ENCODE data around the gene CLUH. TPM values are rescaled to one million over a fixed set of nuclear protein-coding genes. Genes with fewer than 3 reads are reported as not detected.
"Not testable (repeated sequence)": the region's sequence is repeated elsewhere in the genome, so short reads cannot be mapped to it uniquely, and the experiment has no call there.

Gene CLUH
- total RNA-seq, 1 donor, result 27.8 TPM

DNA sequence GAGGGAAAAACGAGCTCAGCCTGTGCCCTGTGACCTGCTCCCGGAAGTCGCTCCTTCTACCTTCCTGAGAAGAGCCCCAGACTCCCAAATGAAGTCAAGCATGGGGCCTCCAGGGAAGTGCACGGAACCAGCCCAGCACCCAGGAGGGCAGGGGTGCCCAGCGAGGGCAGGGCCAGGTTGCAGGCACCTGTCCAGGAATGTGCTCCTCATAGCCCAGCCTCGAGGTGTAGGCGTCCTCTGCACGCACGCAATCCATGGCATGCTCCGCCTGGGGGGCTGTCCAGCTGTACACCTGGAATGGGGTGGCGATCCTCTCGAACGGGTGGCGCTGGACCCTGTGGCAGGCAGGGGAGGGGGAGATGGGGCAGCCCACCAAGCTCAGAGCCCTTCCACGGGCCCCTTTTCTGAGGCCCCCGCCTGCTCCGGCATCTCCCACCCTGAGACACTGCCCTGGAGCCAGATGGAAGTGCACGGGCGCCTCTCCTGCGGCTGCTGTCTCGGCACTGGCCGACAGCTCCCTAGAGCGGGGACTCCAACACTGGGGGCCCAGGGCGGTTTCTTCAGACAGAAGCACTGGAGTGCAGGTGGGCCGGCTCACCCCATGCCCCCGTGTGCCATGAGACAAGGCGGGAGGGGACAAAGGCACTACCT, 10.9 kb downstream of the CLUH start:
- Histone ChIP-seq H3K9me3 (ENCODE audit: low read depth, low read length) (no peaks in the 10 kb centered on the region), H3K27me3 (ENCODE audit: insufficient read depth, low read length) (no peaks in the 10 kb centered on the region), H3K4me3 (ENCODE audit: low read length) (no peak overlapping the region), H3K4me1 (ENCODE audit: insufficient read depth, low read length) (no peaks in the 10 kb centered on the region)

DNA sequence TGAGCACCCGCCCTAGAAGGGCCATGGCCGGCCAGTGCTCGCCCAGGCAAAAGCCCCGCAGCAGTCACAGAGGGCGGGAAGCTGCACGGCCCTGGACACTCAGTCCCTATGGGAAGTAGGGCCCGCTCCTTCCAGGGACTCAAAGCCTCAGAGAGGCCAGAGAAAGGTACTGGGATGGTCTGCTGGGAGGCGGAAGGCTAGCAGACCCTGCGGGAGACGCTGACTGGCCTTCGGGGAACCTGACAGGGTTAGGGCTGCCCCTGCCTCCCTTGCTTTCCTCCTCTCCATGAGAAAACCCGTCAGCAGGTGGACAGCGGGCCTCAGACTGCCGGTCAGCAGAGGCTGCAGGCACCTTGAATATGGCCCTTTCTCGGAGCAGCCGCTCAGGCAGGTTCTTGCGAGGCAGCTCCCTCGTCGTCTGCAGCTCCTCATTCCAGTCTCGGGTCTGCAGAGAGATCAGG, 11.5 kb downstream of the CLUH start:
- Histone ChIP-seq H3K4me3 (ENCODE audit: low read length) (no peak overlapping the region), H3K4me1 (ENCODE audit: insufficient read depth, low read length) (no peaks in the 10 kb centered on the region), H3K27me3 (ENCODE audit: insufficient read depth, low read length) (no peaks in the 10 kb centered on the region), H3K9me3 (ENCODE audit: low read depth, low read length) (no peaks in the 10 kb centered on the region)

DNA sequence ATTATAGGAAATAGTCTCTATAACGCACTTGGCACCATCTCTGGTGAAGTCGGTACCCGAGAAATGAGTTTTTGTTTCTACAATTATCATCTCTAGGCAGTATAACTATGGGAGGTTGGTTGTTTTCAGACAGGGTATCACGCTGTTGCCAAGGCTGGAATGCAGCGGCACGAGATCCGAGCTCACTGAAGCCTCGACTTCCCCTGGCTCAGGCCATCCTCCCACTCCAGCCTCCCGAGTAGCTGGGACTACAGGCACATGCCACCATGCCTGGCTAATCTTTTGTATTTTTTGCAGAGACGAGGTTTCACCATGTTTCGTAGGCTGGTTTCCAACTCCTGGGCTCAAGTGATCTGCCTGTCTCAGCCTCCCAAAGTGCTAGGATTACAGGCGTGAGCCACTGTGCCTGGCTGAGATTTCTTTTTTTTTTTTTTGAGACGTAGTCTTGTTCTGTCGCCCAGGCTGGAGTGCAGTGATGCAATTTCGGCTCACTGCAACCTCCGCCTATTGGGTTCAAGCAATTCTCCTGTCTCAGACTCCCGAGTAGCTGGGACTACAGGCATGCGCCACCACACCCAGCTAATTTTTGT, 12.3 kb downstream of the CLUH start:
- H3K27me3 ChIP-seq (ENCODE audit: insufficient read depth, low read length); H3K9me3 ChIP-seq (ENCODE audit: low read depth, low read length); H3K4me1 ChIP-seq (ENCODE audit: insufficient read depth, low read length); H3K4me3 ChIP-seq (ENCODE audit: low read length): not testable (repeated sequence)

DNA sequence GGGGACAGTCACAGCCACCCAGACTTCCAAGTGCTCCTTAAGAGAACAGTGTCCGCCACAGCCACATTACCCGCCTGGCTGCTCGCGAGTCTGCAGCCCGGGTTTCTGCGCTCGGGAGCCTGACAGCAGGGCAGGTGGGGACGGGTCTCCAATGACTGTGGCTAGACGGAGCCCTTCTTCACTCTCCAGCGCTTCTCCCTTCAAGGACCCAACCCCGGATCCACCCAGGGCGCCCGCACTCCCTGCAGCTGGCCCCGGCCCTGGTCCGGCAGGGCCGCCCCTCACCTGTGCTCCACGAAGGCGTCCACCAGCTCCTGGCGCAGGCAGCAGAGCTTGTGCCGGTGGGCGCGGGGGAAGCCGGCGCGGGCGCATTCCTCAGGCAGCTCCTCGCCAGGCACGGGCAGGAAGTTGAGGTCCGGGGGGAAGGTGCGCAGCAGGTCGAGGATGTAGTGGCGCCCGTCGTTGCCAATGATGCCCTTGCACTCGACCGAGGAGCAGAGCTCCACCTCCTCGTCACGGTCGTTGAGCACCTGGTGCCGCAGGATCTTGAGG, 13.9 kb downstream of the CLUH start:
- H3K4me1 ChIP-seq (ENCODE audit: insufficient read depth, low read length), result no peaks in the 10 kb centered on the region
- H3K27me3 ChIP-seq (ENCODE audit: insufficient read depth, low read length), result no peaks in the 10 kb centered on the region
- H3K9me3 ChIP-seq (ENCODE audit: low read depth, low read length), result no peaks in the 10 kb centered on the region
- no peak overlapping the region for H3K4me3 ChIP-seq (ENCODE audit: low read length)

GRCh38 chr17:2695961-2696760, 15.4 kb downstream of the CLUH start:
- Histone ChIP-seq H3K9me3 (ENCODE audit: low read depth, low read length) (no peaks in the 10 kb centered on the region), H3K27me3 (ENCODE audit: insufficient read depth, low read length) (no peaks in the 10 kb centered on the region), H3K4me3 (ENCODE audit: low read length) (no peak overlapping the region), H3K4me1 (ENCODE audit: insufficient read depth, low read length) (no peaks in the 10 kb centered on the region)

DNA sequence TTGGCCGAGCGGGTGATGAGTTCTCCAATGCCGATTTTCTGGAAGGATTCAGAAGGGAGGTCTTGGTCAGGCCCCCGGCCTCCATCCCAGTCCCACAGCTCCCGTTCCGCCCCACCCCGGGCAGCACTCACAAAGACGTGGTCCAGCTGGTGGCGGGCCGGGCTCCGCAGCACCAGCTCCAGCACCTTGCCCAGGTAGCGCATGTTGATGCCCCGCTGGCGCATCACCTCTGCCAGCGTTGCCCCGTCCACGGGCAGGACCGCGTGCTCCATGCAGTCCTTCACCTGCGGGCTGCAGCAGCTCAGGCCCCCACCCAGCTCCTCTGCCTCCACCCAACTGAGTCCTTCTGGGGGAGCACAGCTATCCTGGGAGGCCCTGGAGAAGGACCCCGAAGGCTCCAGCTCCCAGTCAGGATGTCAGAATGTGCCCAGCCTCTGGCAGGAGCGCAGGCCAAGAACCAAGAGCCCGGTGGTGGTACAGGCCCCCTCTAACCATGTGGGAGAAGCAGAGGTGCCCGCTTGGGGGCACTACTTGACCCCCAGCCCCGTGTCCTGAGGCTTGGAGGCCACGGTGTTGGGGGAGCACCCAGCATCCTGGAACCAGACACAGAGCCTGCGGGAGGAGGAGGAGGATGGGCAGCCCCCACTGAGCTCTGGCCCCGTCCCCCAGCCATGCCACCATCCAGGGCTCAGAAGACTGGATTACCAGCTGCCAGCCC, 16.2 kb downstream of the CLUH start:
- Histone ChIP-seq H3K4me1 (ENCODE audit: insufficient read depth, low read length) (no peaks in the 10 kb centered on the region), H3K4me3 (ENCODE audit: low read length) (no peak overlapping the region), H3K9me3 (ENCODE audit: low read depth, low read length) (no peaks in the 10 kb centered on the region), H3K27me3 (ENCODE audit: insufficient read depth, low read length) (no peaks in the 10 kb centered on the region)

GRCh38 chr17:2694381-2695242, 17.0 kb downstream of the CLUH start:
- Histone ChIP-seq H3K27me3 (ENCODE audit: insufficient read depth, low read length) (no peaks in the 10 kb centered on the region), H3K4me1 (ENCODE audit: insufficient read depth, low read length) (no peaks in the 10 kb centered on the region), H3K9me3 (ENCODE audit: low read depth, low read length) (no peaks in the 10 kb centered on the region), H3K4me3 (ENCODE audit: low read length) (no peak overlapping the region)

GRCh38 chr17:2693561-2694380, 17.8 kb downstream of the CLUH start:
- H3K9me3 ChIP-seq (ENCODE audit: low read depth, low read length), result no peaks in the 10 kb centered on the region
- no peaks in the 10 kb centered on the region for H3K4me1 ChIP-seq (ENCODE audit: insufficient read depth, low read length)
- no peaks in the 10 kb centered on the region for H3K27me3 ChIP-seq (ENCODE audit: insufficient read depth, low read length)
- no peak overlapping the region for H3K4me3 ChIP-seq (ENCODE audit: low read length)

DNA sequence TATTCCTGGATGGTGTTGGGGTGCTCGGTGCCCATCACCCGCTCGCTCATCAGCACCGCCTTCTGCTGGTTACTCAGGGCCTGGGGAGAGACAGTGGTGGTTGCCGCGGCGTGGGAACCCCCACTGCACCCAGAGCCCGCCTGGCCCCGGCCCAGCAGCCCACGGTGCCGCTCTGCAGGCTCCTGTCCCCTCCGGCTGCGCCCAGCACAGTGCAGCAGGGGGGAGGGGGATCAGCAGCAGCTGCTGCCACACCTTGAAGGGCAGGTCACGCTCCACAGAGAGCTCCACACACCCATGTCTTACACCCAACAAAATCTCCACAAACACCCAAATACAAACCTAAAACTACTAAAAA, 18.8 kb downstream of the CLUH start:
- H3K9me3 ChIP-seq (ENCODE audit: low read depth, low read length), result no peaks in the 10 kb centered on the region
- no peaks in the 10 kb centered on the region for H3K4me1 ChIP-seq (ENCODE audit: insufficient read depth, low read length)
- no peak overlapping the region for H3K4me3 ChIP-seq (ENCODE audit: low read length)
- H3K27me3 ChIP-seq (ENCODE audit: insufficient read depth, low read length), result no peaks in the 10 kb centered on the region

DNA sequence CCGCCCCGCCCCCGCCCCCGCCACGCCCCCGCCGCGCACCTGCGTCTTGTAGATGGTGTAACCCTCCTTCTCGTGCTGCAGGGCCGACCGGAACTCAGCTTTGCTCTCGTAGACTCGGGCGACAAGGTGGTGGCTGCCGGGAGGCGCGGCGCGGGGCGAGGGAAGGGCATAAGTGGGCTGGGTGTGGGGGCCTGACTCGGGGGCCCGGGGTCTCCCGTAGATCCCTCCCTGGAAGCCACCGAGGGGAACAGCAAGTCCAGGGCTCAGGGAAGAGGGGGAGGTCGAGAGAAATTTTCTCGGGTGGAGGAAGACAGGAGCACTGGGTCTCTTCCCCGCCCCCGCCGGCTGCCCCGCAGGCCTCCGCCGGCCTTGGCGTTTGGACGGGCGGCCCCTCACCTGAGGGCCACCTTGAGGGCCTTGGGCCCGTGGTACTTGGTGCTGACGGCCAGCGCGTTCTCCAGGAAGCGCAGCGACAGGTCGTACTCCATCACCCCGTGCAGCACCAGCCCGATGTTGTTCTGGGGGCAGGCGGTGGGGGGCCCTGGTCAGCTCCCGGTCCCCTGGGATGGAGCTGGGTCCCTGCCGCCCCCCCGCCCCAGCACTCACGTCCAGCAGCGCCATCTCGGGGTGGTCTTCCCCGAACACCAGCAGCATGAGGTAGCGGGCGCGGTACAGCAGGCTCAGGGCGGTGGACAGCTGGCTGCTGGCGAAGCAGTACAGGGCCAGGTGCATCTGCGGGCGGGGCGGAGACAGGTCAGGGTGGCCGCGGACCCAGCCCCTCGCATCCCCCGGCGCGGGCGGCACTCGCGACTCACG, 19.4 kb downstream of the CLUH start:
- H3K27me3 ChIP-seq (ENCODE audit: insufficient read depth, low read length), result no peaks in the 10 kb centered on the region
- no peaks in the 10 kb centered on the region for H3K9me3 ChIP-seq (ENCODE audit: low read depth, low read length)
- H3K4me3 ChIP-seq (ENCODE audit: low read length), result no peak overlapping the region
- H3K4me1 ChIP-seq (ENCODE audit: insufficient read depth, low read length), result no peaks in the 10 kb centered on the region

DNA sequence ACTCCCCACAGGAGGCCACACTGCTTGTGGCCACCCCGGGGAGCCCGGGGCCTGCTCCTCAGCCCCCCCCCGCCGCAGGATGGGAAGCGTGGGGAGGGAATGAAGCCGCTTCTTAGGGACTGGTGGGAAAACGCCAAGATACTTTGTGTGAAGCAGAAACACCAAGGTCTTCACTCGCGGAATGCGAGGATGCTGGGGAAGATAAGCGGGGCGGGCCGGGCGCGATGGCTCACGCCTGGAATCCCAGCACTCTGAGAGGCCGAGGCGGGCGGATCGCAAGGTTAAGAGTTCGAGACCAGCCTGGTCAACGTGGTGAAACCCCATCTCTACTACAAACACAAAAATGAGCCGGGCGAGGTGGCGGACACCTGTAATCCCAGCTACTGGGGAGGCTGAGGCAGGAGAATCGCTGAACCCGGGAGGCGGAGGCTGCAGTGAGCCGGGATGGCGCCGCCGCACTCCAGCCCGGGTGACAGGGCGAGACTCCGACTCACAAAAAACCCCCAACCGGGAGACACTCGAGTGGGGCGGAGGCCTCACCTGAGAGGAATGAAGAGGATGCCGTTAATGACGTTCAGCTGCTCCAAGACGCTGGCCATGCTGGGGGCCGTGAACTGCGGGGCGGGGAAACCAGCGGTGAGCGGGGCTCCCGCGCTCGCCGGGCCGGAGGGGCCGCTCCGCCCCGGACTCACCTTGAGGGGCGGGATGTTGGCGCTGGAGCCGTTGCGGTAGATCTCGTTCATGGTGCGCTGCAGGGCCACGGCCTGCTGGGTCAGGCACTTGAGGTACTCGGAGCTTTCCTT, 20.3 kb downstream of the CLUH start:
- H3K9me3 ChIP-seq (ENCODE audit: low read depth, low read length), result no peaks in the 10 kb centered on the region
- no peak overlapping the region for H3K4me3 ChIP-seq (ENCODE audit: low read length)
- H3K4me1 ChIP-seq (ENCODE audit: insufficient read depth, low read length), result no peaks in the 10 kb centered on the region
- H3K27me3 ChIP-seq (ENCODE audit: insufficient read depth, low read length), result no peaks in the 10 kb centered on the region
